ENCODE measurements around the gene ALG8.
A peak's percentile ranks its signal among the peaks of the same experiment; 100 is the strongest.
"Not testable (repeated sequence)": the region's sequence is repeated elsewhere in the genome, so short reads cannot be mapped to it uniquely, and the experiment has no call there.

The ALG8 gene

DNA sequence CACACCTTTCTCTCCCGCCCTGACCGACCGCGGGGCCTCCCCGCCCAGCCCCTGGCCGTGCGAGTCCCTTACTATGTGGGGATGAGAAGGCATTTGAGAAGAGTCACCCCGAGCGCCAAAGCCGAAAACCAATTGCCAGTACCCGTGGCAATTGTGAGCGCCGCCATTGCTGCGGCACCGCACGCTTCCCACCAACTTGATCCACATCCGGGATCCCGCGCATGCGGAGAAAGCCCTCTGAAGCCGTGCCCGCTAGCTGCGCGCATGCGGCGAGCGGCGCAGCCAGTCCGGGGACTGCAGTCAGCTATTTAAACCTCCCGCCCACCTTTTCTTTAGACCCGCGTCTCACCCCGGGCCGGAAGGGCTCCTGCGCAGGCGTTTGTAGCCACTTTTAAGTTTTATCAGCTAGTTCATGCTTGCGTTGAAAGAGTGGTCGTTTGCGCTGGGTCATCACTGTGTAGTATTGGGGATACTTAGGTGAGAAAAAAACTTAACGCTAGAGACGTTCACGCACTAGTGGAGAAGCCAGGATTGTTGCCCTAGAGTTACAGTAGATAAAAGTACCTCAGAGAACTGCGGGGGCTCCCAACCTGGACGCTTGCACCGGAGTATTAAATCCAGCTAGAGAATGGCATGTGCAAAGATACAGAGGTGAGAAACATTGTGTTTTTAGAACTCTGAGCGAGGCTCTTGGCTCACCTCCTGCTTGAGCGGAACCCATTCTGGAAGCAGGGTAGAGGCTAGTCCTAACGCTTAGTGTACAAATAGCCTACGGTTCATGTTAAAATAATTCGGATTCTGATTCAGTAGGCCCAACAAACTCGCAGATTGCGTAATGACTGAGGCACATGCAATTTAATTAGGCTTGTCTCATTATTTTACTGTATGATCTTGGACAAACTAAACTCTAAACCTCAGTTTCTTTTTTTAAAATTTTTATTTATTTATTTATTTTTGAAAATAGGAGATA, at the start of gene ALG8:
ALG8 (minus strand) TSS at position 205 of the 970 bp plus-strand sequence; CDS start at position 167, 38 bp downstream.
- no peaks in the 10 kb centered on the region for H3K27me3 ChIP-seq (ENCODE audit: control insufficient read depth in 1 of 2, insufficient read depth in 2 of 2, low read length in 2 of 2)
- peak within 1 kb of the TSS; percentile 85 to 99 for H3K4me3 ChIP-seq (ENCODE audit: low read length in 2 of 2)
- H3K36me3 ChIP-seq (ENCODE audit: control insufficient read depth in 2 of 2, insufficient read depth in 2 of 2, low read length in 2 of 2), result peaks cover under 1 to 2% of the 10 kb centered on the region in 2 donors
- peak within 1 kb of the TSS; percentile 62 for H3K27ac ChIP-seq (ENCODE audit: low read length)
- H3K9me3 ChIP-seq (ENCODE audit: control insufficient read depth in 2 of 2, low read length in 2 of 2), result no peaks in the 10 kb centered on the region
- H3K9ac ChIP-seq (ENCODE audit: low read length in 2 of 2), result peak within 1 kb of the TSS; percentile 84 to 87
- H3K4me1 ChIP-seq (ENCODE audit: control insufficient read depth, insufficient read depth, low read length), result peaks cover 7% of the 10 kb centered on the region

DNA sequence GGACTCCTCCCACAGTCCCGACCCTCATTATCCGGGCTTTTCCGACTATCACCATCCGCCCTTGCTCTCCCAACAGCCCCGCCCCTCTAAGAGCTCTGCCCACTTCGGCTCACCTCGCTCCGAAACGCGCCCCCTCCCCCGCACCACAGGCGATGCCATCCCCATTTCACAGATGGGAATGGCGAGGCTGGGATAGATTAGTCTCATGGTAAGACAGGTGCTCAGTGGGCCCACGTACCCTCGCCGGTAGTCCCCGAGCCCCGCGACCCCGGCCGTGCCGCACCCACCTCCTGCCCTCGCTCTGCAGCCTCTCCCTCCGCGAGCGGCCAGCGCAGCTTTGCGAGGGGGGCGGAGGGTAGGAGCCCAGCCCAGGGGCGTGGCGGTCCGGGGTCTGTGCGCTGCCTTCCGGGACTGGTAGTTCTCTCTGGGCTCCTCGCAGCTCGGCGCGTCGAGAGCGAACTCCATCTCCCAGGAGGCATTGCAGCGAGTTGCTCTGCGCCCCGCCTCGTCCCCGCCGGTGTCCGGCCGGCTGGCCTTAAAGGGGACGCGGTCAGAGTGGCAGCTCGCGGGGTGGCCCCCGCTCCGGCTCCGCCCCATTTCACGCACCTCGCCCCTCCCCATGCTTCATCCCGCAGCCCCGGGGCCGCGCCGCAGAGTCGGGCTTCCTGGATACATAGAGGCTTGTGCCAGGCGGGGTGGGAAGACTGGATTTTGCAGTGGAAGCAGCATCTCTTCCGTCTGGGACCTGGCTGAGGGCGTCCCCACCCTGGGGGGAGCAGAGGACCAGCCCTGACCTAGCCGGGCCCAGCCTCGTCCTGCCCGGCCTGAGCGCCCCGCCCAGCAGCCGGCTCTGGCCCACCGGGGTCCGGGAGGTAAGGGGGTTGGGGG, 49.1 kb upstream of the ALG8 start, which contains the start of the genes KCTD21 and USP35:
KCTD21 (minus strand) TSS at position 341 of the 888 bp plus-strand sequence. CDS start 14,072 bp downstream, outside the sequence.
USP35 (plus strand) TSS at position 634 of the 888 bp plus-strand sequence. CDS start 7,327 bp downstream, outside the sequence.
- Histone ChIP-seq H3K27ac (ENCODE audit: low read length) (peak within 1 kb of the TSS; percentile 66), H3K4me1 (ENCODE audit: control insufficient read depth, insufficient read depth, low read length) (peaks cover 35% of the 10 kb centered on the region)

DNA sequence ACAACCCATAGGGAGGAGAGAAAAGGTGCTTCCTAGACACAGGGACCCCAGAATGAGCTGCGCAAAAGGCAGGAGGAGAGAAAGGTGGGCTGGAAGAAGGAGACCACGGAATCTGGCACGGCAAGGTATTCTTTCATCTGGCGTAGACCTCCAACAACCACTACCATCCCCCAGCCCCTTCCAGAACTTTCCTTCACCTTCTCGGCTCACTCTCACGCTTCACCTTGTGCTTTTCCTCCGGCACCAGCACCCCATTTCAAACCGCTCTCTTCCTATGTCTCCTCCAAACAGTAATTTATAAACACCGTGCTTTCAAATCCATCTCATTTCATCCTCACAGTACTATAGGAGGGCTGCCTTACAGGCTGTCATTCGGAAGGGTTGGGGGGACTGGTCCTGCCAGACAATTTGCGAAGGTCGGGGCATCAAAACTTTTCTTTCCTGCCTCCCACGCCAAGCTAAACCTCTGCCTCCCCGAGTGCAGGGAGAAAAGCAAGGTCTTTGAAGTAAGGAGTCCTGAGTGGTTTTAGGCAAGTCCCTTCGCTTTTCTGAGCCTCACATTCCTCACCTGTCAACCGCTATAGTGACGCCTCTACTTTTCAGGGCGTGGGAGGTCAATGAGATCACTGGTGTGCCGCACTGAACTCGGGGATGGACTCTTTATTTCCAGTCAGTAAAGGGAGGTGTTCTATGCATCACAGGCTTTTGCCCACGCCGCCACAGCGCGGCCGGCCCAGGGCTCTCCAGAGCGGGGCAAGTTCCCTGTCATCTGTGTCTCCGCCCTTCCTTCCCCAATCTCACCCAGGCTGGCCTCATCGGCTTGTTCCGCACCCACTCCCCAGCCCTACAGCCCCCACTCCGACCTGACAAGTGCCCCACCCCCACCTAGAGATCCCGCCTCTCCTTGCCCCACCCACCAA, 48.2 kb upstream of the ALG8 start:
- peak overlapping the region; percentile 66 for H3K27ac ChIP-seq (ENCODE audit: low read length)
- H3K27me3 ChIP-seq (ENCODE audit: control insufficient read depth in 1 of 2, insufficient read depth in 2 of 2, low read length in 2 of 2), result no peaks in the 10 kb centered on the region
- H3K4me3 ChIP-seq (ENCODE audit: low read length in 2 of 2), result peak overlapping the region; percentile 95
- no peaks in the 10 kb centered on the region for H3K36me3 ChIP-seq (ENCODE audit: control insufficient read depth in 2 of 2, insufficient read depth in 2 of 2, low read length in 2 of 2)
- no peaks in the 10 kb centered on the region for H3K9me3 ChIP-seq (ENCODE audit: control insufficient read depth in 2 of 2, low read length in 2 of 2)
- H3K9ac ChIP-seq (ENCODE audit: low read length in 2 of 2), result peak overlapping the region; percentile 76 to 83
- peaks cover 35% of the 10 kb centered on the region for H3K4me1 ChIP-seq (ENCODE audit: control insufficient read depth, insufficient read depth, low read length)

More for the DNA sequence above, 49.1 kb upstream of the ALG8 start, which contains the start of the genes KCTD21 and USP35:
- Histone ChIP-seq H3K4me3 (ENCODE audit: low read length in 2 of 2) (peak within 1 kb of the TSS; percentile 95), H3K36me3 (ENCODE audit: control insufficient read depth in 2 of 2, insufficient read depth in 2 of 2, low read length in 2 of 2) (no peaks in the 10 kb centered on the region), H3K27me3 (ENCODE audit: control insufficient read depth in 1 of 2, insufficient read depth in 2 of 2, low read length in 2 of 2) (no peaks in the 10 kb centered on the region), H3K9me3 (ENCODE audit: control insufficient read depth in 2 of 2, low read length in 2 of 2) (no peaks in the 10 kb centered on the region), H3K9ac (ENCODE audit: low read length in 2 of 2) (peak within 1 kb of the TSS; percentile 76 to 83)

DNA sequence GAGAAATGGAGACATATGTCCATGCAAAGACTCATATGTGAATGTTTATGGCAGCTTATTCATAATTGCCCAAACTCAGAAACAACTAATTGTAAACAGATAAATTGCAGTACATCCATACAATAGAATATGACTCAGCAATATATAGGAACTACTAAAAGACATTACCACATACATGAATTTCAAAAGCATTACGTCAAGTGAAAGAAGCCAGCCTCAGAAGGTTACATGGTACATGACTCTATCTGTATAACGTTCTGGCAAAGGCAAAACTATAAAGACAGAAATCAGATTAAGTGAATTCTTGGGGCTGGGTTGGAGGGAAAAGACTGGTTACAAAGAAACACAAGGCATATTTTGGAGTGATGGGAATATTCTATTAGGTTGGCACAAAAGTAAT, 41.8 kb upstream of the ALG8 start:
- H3K4me1 ChIP-seq (ENCODE audit: control insufficient read depth, insufficient read depth, low read length), result peaks cover 2% of the 10 kb centered on the region
- no peak overlapping the region for H3K27ac ChIP-seq (ENCODE audit: low read length)
- H3K36me3 ChIP-seq (ENCODE audit: control insufficient read depth in 2 of 2, insufficient read depth in 2 of 2, low read length in 2 of 2), result peaks cover 2 to 11% of the 10 kb centered on the region in 2 donors
- no peak overlapping the region for H3K4me3 ChIP-seq (ENCODE audit: low read length in 2 of 2)
- no peaks in the 10 kb centered on the region for H3K9me3 ChIP-seq (ENCODE audit: control insufficient read depth in 2 of 2, low read length in 2 of 2)
- H3K27me3 ChIP-seq (ENCODE audit: control insufficient read depth in 1 of 2, insufficient read depth in 2 of 2, low read length in 2 of 2), result no peaks in the 10 kb centered on the region
- H3K9ac ChIP-seq (ENCODE audit: low read length in 2 of 2), result no peak overlapping the region

DNA sequence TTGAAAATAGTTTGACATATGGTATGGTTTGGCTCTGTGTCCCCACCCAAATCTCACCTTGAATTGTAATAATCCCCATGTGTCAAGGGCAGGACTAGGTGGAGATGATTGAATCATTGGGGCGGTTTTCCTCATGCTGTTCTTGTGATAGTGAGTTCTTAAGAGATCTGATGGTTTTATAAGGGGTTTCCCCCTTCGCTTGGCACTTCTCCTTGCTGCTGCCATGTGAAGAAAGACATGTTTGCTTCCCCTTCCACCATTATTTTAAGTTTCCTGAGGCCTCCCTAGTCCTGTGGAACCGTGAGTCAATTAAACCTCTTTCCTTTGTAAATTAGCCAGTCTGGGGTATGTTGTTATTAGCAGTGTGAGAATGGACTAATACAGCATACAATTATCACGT, 41.3 kb upstream of the ALG8 start:
- Histone ChIP-seq H3K4me3 (ENCODE audit: low read length in 2 of 2) (no peak overlapping the region), H3K9me3 (ENCODE audit: control insufficient read depth in 2 of 2, low read length in 2 of 2) (no peaks in the 10 kb centered on the region), H3K4me1 (ENCODE audit: control insufficient read depth, insufficient read depth, low read length) (peaks cover 2% of the 10 kb centered on the region), H3K27ac (ENCODE audit: low read length) (no peak overlapping the region), H3K27me3 (ENCODE audit: control insufficient read depth in 1 of 2, insufficient read depth in 2 of 2, low read length in 2 of 2) (no peaks in the 10 kb centered on the region), H3K36me3 (ENCODE audit: control insufficient read depth in 2 of 2, insufficient read depth in 2 of 2, low read length in 2 of 2) (peaks cover 2 to 11% of the 10 kb centered on the region in 2 donors), H3K9ac (ENCODE audit: low read length in 2 of 2) (no peak overlapping the region)

DNA sequence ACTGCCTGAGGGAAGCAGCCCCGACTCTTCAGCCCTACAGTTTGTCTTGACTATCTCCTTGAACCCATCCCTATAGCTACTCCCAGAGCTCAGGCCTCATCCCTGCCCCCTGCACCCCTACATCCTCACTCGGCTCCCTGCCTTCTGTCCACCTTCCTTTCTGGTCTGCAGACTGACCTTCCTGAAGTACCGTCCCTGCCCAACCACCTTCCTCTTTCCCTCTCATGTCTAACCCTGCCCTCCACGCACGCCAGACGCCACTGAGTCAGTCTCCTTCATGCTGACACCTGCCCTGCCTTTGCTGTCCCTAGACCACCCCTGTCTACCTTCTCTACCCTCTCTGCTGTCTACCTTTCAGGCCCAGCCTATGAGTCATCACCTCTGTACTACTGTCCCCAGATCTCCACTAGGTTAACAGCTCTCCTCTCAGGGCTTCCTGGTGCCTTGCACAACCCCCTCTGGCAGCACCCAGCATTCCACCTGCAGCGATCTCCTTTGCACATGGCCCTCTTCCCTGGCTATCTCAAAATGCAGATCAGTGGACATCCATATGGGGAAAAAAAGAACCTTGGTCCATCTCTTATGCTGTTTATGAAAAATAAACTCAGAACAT, 40.1 kb upstream of the ALG8 start:
- Histone ChIP-seq H3K9ac (ENCODE audit: low read length in 2 of 2) (no peak overlapping the region), H3K4me3 (ENCODE audit: low read length in 2 of 2) (no peak overlapping the region), H3K36me3 (ENCODE audit: control insufficient read depth in 2 of 2, insufficient read depth in 2 of 2, low read length in 2 of 2) (peaks cover 2 to 11% of the 10 kb centered on the region in 2 donors), H3K27me3 (ENCODE audit: control insufficient read depth in 1 of 2, insufficient read depth in 2 of 2, low read length in 2 of 2) (no peaks in the 10 kb centered on the region), H3K27ac (ENCODE audit: low read length) (no peak overlapping the region), H3K9me3 (ENCODE audit: control insufficient read depth in 2 of 2, low read length in 2 of 2) (no peaks in the 10 kb centered on the region), H3K4me1 (ENCODE audit: control insufficient read depth, insufficient read depth, low read length) (peaks cover 2% of the 10 kb centered on the region)

DNA sequence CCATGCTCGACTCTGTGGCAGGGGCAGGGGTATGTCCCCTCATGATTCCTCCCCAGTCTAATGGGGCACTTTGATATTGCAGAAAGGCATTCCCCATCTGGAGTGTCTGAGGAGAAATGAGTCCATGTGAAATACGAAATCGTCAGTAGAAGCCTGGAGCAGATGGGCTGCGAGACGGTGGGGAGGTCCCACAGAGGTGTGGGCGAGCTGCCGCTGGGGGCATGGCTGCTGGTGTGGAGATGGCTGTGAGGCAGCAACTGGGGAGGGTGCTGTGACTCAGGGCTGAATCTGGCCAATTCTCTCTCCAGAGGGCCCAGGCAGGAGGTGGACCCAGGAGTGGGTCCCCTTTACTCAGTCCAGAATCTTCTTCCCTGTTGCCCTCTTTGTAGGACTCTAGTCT, 37.8 kb upstream of the ALG8 start:
- Histone ChIP-seq H3K36me3 (ENCODE audit: control insufficient read depth in 2 of 2, insufficient read depth in 2 of 2, low read length in 2 of 2) (peaks cover 16 to 29% of the 10 kb centered on the region in 2 donors), H3K9ac (ENCODE audit: low read length in 2 of 2) (no peak overlapping the region), H3K4me1 (ENCODE audit: control insufficient read depth, insufficient read depth, low read length) (peaks cover 2% of the 10 kb centered on the region), H3K27ac (ENCODE audit: low read length) (no peak overlapping the region), H3K4me3 (ENCODE audit: low read length in 2 of 2) (no peak overlapping the region), H3K27me3 (ENCODE audit: control insufficient read depth in 1 of 2, insufficient read depth in 2 of 2, low read length in 2 of 2) (no peaks in the 10 kb centered on the region), H3K9me3 (ENCODE audit: control insufficient read depth in 2 of 2, low read length in 2 of 2) (no peaks in the 10 kb centered on the region)

DNA sequence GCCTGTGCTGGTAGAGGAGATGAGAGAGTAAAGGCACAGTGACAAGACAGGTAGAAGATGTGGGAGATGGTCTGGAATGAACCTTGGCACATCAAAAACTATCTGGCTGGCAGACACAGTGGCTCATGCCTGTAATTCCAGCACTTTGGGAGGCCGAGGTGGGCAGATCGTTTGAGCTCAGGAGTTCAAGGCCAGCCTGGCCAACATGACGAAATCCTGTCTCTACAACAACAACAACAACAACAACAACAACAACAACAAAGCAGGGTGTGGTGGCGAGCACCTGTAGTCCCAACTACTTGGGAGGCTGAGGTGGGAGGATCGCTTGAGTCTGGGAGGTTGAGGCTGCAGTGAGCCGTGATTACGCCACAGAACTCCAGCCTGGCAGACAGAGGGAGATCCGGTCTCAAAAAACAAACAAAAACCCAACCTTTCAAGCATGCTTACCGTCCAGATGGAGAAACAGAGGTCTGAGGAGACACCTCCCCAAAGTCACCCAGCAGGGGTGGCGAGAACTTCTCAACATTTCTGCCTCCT, 37.2 kb upstream of the ALG8 start:
- H3K36me3 ChIP-seq (ENCODE audit: control insufficient read depth in 2 of 2, insufficient read depth in 2 of 2, low read length in 2 of 2), result peaks cover 16 to 34% of the 10 kb centered on the region in 2 donors
- H3K4me3 ChIP-seq (ENCODE audit: low read length in 2 of 2), result no peak overlapping the region
- H3K9ac ChIP-seq (ENCODE audit: low read length in 2 of 2), result no peak overlapping the region
- H3K27ac ChIP-seq (ENCODE audit: low read length), result no peak overlapping the region
- peaks cover 2% of the 10 kb centered on the region for H3K4me1 ChIP-seq (ENCODE audit: control insufficient read depth, insufficient read depth, low read length)
- H3K9me3 ChIP-seq (ENCODE audit: control insufficient read depth in 2 of 2, low read length in 2 of 2), result no peaks in the 10 kb centered on the region
- no peaks in the 10 kb centered on the region for H3K27me3 ChIP-seq (ENCODE audit: control insufficient read depth in 1 of 2, insufficient read depth in 2 of 2, low read length in 2 of 2)

DNA sequence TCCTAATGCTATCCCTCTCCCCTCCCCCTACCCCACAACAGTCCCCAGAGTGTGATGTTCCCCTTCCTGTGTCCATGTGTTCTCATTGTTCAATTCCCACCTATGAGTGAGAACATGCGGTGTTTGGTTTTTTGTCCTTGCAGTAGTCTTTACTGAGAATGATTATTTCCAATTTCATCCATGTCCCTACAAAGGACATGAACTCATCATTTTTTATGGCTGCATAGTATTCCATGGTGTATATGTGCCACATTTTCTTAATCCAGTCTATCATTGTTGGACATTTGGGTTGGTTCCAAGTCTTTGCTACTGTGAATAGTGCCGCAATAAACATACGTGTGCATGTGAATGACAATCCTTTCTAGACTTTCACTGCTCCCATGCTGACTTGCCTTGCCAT, 36.4 kb upstream of the ALG8 start:
- H3K36me3 ChIP-seq (ENCODE audit: control insufficient read depth in 2 of 2, insufficient read depth in 2 of 2, low read length in 2 of 2), result peaks cover 13 to 34% of the 10 kb centered on the region in 2 donors
- H3K4me1 ChIP-seq (ENCODE audit: control insufficient read depth, insufficient read depth, low read length); H3K27me3 ChIP-seq (ENCODE audit: control insufficient read depth in 1 of 2, insufficient read depth in 2 of 2, low read length in 2 of 2); H3K4me3 ChIP-seq (ENCODE audit: low read length in 2 of 2); H3K27ac ChIP-seq (ENCODE audit: low read length); H3K9me3 ChIP-seq (ENCODE audit: control insufficient read depth in 2 of 2, low read length in 2 of 2); H3K9ac ChIP-seq (ENCODE audit: low read length in 2 of 2): not testable (repeated sequence)

Measured in stomach smooth muscle (tissue), 2 donors.